Measurements from ENCODE around the gene AGAP1. TPM values are rescaled to one million over a fixed set of nuclear protein-coding genes. Genes with fewer than 3 reads are reported as not detected.

AGAP1 gene
- total RNA-seq, 1 donor from 2014 or later, result 36.2 TPM

- no peaks in the 10 kb centered on the region for H3K27me3 ChIP-seq (ENCODE audit: low read depth)
- peaks cover 4% of the 10 kb centered on the region for H3K9me3 ChIP-seq
- DNase-seq, result no peak
- no peak for ATAC-seq
- no peak for TF ChIP-seq CTCF (IDR thresholded peaks at IDR 0.05)
- no peak overlapping the region for H3K4me3 ChIP-seq
- H3K36me3 ChIP-seq, result no peaks in the 10 kb centered on the region
- intact Hi-C loops (cut with DNase I), result no loop called here
- peaks cover 27% of the 10 kb centered on the region for H3K4me1 ChIP-seq
- peak overlapping the region; percentile 48 for H3K27ac ChIP-seq
Observed at GRCh38 chr2:235569837-235570236, 76.0 kb downstream of the AGAP1 start.

- peak overlapping the region; percentile 48 for H3K27ac ChIP-seq
- peaks cover 4% of the 10 kb centered on the region for H3K9me3 ChIP-seq
- intact Hi-C loops (cut with DNase I), result no loop called here
- peaks cover 27% of the 10 kb centered on the region for H3K4me1 ChIP-seq
- no peaks in the 10 kb centered on the region for H3K27me3 ChIP-seq (ENCODE audit: low read depth)
- no peak overlapping the region for H3K4me3 ChIP-seq
- no peak for TF ChIP-seq CTCF (IDR thresholded peaks at IDR 0.05)
- H3K36me3 ChIP-seq, result no peaks in the 10 kb centered on the region
- DNase-seq (no peak), ATAC-seq (no peak)
Observed at GRCh38 chr2:235570256-235570655, 76.4 kb downstream of the AGAP1 start.

GRCh38 chr2:235570966-235571692 lies 77.3 kb downstream of the AGAP1 start:
- Histone ChIP-seq H3K4me3 (no peak overlapping the region), H3K9me3 (peaks cover 4% of the 10 kb centered on the region), H3K36me3 (no peaks in the 10 kb centered on the region), H3K27me3 (ENCODE audit: low read depth) (no peaks in the 10 kb centered on the region), H3K27ac (peak overlapping the region; percentile 11), H3K4me1 (peaks cover 27% of the 10 kb centered on the region)
- intact Hi-C loops (cut with DNase I), result no loop called here
- ATAC-seq (no peak), DNase-seq (no peak)
- TF ChIP-seq CTCF (IDR thresholded peaks at IDR 0.05), result no peak

GRCh38 chr2:235572592-235572991 lies 78.7 kb downstream of the AGAP1 start:
- TF ChIP-seq CTCF (IDR thresholded peaks at IDR 0.05), result no peak
- no peaks in the 10 kb centered on the region for H3K36me3 ChIP-seq

GRCh38 chr2:235573331-235574221 lies 79.7 kb downstream of the AGAP1 start:
- intact Hi-C loops (cut with DNase I), result no loop called here
- no peak for DNase-seq
- Histone ChIP-seq H3K4me1 (peaks cover 18% of the 10 kb centered on the region), H3K27me3 (ENCODE audit: low read depth) (no peaks in the 10 kb centered on the region), H3K9me3 (peaks cover 1% of the 10 kb centered on the region), H3K27ac (no peak overlapping the region), H3K4me3 (no peak overlapping the region), H3K36me3 (no peaks in the 10 kb centered on the region)
- no peak for ATAC-seq
- no peak for TF ChIP-seq CTCF (IDR thresholded peaks at IDR 0.05)

More at GRCh38 chr2:235572592-235572991, 78.7 kb downstream of the AGAP1 start:
- DNase-seq, result no peak
- intact Hi-C loops (cut with DNase I), result no loop called here
- Histone ChIP-seq H3K4me3 (no peak overlapping the region), H3K27ac (no peak overlapping the region), H3K9me3 (peaks cover 4% of the 10 kb centered on the region), H3K27me3 (ENCODE audit: low read depth) (no peaks in the 10 kb centered on the region), H3K4me1 (peaks cover 22% of the 10 kb centered on the region)
- ATAC-seq, result no peak

Measured in lower lobe of right lung (tissue), 2 donors.